Measurements from ENCODE around the gene APOBEC3F.
"Not testable (repeated sequence)": the region's sequence is repeated elsewhere in the genome, so short reads cannot be mapped to it uniquely, and the experiment has no call there.

The APOBEC3F gene

GRCh38 chr22:39040538-39041296 lies at the start of gene APOBEC3F:
TSS of gene APOBEC3F (plus strand) at chr22:39040864. CDS start at chr22:39040961, 97 bp downstream.
- FAIRE-seq: peak; percentile 97
- DNase-seq (ENCODE audit: extremely low spot score, insufficient read length, low read depth): not testable (repeated sequence)

GRCh38 chr22:38992871-38993371 lies 47.7 kb upstream of the APOBEC3F start:
- DNase-seq (ENCODE audit: extremely low spot score, insufficient read length, low read depth): not testable (repeated sequence)

GRCh38 chr22:38996105-38996504 lies 44.6 kb upstream of the APOBEC3F start:
- DNase-seq (ENCODE audit: extremely low spot score, insufficient read length, low read depth) (no peak), FAIRE-seq (no peak)

More at GRCh38 chr22:38992871-38993371, 47.7 kb upstream of the APOBEC3F start:
- not testable (repeated sequence) for FAIRE-seq

- no peak for DNase-seq (ENCODE audit: extremely low spot score, insufficient read length, low read depth)
- FAIRE-seq: no peak
Measured at GRCh38 chr22:38997518-38997917, 43.1 kb upstream of the APOBEC3F start.

GRCh38 chr22:39003165-39003638 lies 37.5 kb upstream of the APOBEC3F start:
- FAIRE-seq (peak; percentile 96), DNase-seq (ENCODE audit: extremely low spot score, insufficient read length, low read depth) (peak; percentile 72)

GRCh38 chr22:39007177-39007576 lies 33.5 kb upstream of the APOBEC3F start:
- FAIRE-seq (no peak), DNase-seq (ENCODE audit: extremely low spot score, insufficient read length, low read depth) (no peak)

GRCh38 chr22:39008271-39008850 lies 32.3 kb upstream of the APOBEC3F start:
- FAIRE-seq: not testable (repeated sequence)

GRCh38 chr22:39010946-39011345 lies 29.7 kb upstream of the APOBEC3F start:
- DNase-seq (ENCODE audit: extremely low spot score, insufficient read length, low read depth) (no peak), FAIRE-seq (no peak)

More at GRCh38 chr22:39008271-39008850, 32.3 kb upstream of the APOBEC3F start:
- DNase-seq (ENCODE audit: extremely low spot score, insufficient read length, low read depth): not testable (repeated sequence)

- DNase-seq (ENCODE audit: extremely low spot score, insufficient read length, low read depth): no peak
- peak; percentile 33 for FAIRE-seq
Measured at GRCh38 chr22:39012533-39013511, 27.8 kb upstream of the APOBEC3F start.

- FAIRE-seq: not testable (repeated sequence)
Measured at GRCh38 chr22:39013561-39013941, 27.1 kb upstream of the APOBEC3F start.

GRCh38 chr22:39013942-39014722 lies 26.5 kb upstream of the APOBEC3F start, which contains the start of gene APOBEC3C:
TSS of gene APOBEC3C (plus strand) at chr22:39014257. CDS start at chr22:39014363, 106 bp downstream.
- peak; percentile 65 for DNase-seq (ENCODE audit: extremely low spot score, insufficient read length, low read depth)
- peak; percentile 97 for FAIRE-seq

More at GRCh38 chr22:39013561-39013941, 27.1 kb upstream of the APOBEC3F start:
- not testable (repeated sequence) for DNase-seq (ENCODE audit: extremely low spot score, insufficient read length, low read depth)

GRCh38 chr22:39014723-39015121 lies 25.9 kb upstream of the APOBEC3F start:
- peak; percentile 69 for FAIRE-seq
- DNase-seq (ENCODE audit: extremely low spot score, insufficient read length, low read depth): not testable (repeated sequence)

- DNase-seq (ENCODE audit: extremely low spot score, insufficient read length, low read depth): no peak
- no peak for FAIRE-seq
Measured at GRCh38 chr22:39016592-39016991, 24.1 kb upstream of the APOBEC3F start.

GRCh38 chr22:39017596-39018365 lies 22.9 kb upstream of the APOBEC3F start:
- FAIRE-seq (no peak), DNase-seq (ENCODE audit: extremely low spot score, insufficient read length, low read depth) (no peak)

- peak; percentile 76 for FAIRE-seq
- not testable (repeated sequence) for DNase-seq (ENCODE audit: extremely low spot score, insufficient read length, low read depth)
Measured at GRCh38 chr22:39020021-39020651, 20.5 kb upstream of the APOBEC3F start.

- peak; percentile 47 for FAIRE-seq
Measured at GRCh38 chr22:39021552-39022250, 19.0 kb upstream of the APOBEC3F start.

More at GRCh38 chr22:39021552-39022250, 19.0 kb upstream of the APOBEC3F start:
- DNase-seq (ENCODE audit: extremely low spot score, insufficient read length, low read depth): no peak
